GM21528 (cell line): ENCODE results near the gene ZBTB3.
"Not testable (repeated sequence)": the region's sequence is repeated elsewhere in the genome, so short reads cannot be mapped to it uniquely, and the experiment has no call there.

ENCODE experiments used
- ATAC-seq: cut with Tn5 transposase; IDR thresholded peaks from one replicate; pipeline ENCODE4 v1.9.1; 2021; ENCODE audit warnings: mild to moderate bottlenecking, moderate library complexity; ENCODE audit not compliant: unreplicated experiment, low FRiP score

ZBTB3 gene

DNA sequence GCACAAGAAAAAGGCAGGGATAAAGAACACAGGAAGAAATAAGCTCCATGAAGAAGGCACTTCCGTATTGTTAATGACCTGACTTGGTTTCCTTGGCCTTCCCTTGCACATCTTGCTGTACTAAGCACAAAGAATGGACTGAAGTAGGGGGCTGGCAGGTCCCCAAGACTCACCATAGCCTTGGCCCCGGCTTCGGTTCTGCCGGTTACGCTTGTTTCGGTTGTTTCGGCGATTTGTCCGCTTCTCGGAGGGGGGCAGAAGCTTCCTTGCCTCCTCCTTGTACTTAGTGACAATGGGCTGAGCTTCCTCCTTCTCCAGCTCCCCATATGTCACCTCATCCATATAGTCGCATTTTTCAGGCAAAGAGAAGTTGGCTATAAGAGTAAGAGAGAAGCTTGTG lies 37.1 kb downstream of the ZBTB3 start:
- ATAC-seq: no peak

DNA sequence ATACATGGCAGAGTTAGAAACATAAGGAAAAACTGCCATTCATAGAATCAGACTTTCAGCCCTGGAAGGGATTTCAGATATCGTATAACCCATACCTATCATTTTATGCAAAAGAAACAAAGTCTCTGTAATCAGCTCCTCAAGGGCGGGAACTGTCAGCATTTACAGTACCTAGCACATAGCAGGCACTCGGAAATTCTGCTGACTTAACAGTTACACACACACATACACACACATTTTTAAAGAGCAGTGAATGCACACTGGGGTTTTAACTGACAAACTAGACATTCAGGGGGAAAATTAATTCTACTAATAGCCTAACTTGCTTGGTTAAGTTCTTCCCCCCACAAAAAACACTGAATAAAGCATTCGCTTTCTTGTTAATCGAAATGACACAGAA lies 37.8 kb downstream of the ZBTB3 start:
- no peak for ATAC-seq

- ATAC-seq: no peak
These were observed 38.5 kb downstream of the ZBTB3 start for GRCh38 chr11:62715150-62716130.

- no peak for ATAC-seq
These were observed 40.6 kb downstream of the ZBTB3 start for GRCh38 chr11:62713343-62713742.

DNA sequence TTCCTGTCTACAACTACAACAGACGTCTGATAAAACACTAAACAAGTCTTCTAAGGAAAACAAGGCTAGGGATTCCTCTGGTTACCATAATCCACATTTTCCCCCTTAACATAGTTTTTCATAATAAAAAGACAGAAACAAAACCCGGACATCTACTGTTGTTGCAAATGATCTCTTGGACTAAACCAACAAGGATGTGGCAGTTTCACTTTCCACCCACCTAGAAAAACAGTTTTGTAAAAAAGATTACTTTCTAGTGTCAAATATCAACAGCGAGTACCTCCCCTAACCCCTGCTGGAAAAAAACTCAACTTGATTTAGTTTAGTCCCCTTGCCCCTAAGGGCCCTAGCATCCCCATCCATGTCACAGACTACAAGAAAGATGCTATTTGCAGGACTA lies 41.1 kb downstream of the ZBTB3 start:
- no peak for ATAC-seq

DNA sequence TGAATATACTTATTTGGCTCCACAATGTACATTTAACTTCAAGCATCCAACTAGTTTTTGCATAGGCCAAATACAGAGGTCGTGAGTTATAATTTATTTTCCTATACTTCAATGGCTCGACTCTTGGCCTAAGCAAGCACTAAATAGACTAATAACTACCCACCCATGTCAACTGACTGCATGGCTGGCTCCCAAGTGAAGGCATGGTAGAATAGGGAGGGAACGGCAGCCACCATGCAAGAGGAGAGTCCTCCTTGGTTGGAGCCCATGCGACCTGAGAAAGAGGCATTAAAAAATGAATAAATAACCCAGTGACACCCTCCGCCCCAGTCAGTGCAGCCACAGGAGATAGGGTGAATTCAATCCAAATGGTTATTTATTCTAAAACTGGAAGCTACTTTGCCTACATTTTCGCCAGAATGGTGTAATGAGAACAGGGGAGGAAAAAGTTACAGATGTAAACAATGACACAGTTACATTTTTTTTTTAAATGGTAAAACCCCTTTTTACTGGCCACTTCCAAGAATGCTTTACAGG lies 41.6 kb downstream of the ZBTB3 start:
- ATAC-seq: no peak

- peak; percentile 9 for ATAC-seq
These were observed 44.0 kb downstream of the ZBTB3 start for GRCh38 chr11:62710001-62710345.

- peak; percentile 73 for ATAC-seq
These were observed 44.5 kb downstream of the ZBTB3 start for GRCh38 chr11:62709247-62710000.

DNA sequence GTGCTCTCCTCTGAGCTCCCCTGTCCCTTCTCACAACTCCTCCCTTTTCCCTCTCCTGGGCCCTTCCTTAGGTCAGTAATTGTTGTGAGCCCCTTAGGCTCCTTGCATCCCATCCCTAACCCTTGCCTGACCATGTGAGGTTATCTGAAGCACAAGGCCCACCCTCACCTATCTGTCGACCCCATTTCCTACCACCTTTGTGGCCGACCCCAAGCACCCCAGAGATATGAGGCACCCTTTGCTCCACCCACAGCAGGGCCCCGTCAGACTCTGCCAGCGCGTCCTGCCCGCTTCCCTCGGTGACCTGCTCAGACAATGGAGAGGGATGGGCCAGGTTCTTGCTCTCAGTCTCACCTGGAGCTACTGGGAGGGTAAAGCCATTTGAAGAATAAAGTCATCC lies 45.2 kb downstream of the ZBTB3 start:
- no peak for ATAC-seq

GRCh38 chr11:62708392-62708791 lies 45.6 kb downstream of the ZBTB3 start:
- no peak for ATAC-seq

- no peak for ATAC-seq
These were observed 46.6 kb downstream of the ZBTB3 start, which contains the start of the genes BSCL2 and GNG3 for GRCh38 chr11:62707277-62707861. BSCL2 (minus strand) TSS chr11:62707424; CDS start chr11:62707195, 229 bp downstream. GNG3 (plus strand) TSS chr11:62707676; CDS start chr11:62708296, 620 bp downstream.

DNA sequence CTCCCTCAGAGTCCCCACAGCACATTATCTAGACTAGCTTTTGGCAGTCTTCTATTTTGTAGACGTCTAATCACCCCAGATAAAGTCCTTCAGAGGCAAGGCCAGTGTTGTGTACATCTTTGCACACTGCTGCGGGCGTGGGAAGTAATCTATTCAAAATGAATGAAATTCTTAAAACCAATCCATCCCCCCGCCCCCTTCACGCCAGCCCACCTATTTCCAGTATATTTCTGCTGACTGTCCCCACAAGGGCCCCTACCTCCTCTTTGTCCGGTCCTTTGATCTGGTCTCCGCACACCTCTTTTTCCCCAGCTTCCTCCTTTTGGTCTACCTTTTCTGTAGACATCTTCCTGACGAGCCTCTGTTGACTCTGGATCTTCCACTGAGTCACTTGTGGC lies 47.1 kb downstream of the ZBTB3 start:
- ATAC-seq: no peak

DNA sequence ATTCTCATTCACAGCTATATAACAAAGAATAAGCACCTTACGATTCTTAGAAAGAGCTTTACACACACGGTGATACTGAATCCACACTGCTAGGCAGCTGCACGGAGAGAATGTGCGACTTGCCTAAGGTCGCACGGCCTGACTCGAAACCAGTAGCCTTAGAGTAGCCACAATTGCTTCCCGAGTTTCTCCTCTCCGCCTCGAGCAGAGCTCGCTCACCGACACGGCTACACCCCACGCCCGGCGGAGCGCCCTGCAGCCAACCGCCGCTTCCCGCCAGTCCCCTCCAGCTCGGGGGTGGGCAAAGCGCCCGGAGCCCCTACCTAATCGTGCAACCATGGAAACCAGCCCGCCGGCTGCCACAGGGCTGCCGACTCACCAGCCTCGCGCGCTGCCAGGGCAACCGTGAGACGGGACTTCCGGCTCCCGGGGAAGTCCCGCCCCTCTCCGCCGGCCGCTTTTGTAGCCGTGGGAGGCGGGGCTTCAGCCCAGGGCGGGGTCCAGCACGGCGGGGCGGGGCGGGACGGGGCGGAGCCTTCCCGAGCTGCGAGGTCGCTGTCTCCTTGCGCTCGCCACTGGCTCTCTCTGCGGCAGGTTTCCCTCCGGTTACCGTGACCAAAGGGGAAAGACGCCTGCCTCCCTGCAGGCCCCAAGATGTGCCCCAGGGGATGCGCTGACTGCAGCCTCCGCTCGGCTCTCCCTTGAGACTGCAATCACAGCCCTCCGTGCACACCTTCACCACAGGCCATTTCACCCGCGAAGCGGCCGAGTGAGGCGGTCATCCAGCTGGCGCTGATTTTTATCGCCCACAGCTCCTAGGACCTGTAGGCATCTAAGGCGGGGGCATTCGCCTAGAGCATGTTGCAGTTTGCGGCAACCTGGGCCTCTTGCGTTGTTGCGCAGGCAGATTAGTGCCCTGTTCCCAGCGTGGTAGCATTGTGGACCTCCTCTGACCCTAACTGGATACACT lies 47.8 kb downstream of the ZBTB3 start:
- peak; percentile 50 for ATAC-seq

- ATAC-seq: no peak
These were observed 48.5 kb downstream of the ZBTB3 start for GRCh38 chr11:62705413-62705812.

- not testable (repeated sequence) for ATAC-seq
These were observed 50.0 kb downstream of the ZBTB3 start for GRCh38 chr11:62703921-62704320.

- no peak for ATAC-seq
These were observed 51.7 kb downstream of the ZBTB3 start for GRCh38 chr11:62702246-62702645.
